ENCODE results near the gene RTKN2.
A peak's percentile ranks its signal among the peaks of the same experiment; 100 is the strongest.
"Not testable (repeated sequence)": the region's sequence is repeated elsewhere in the genome, so short reads cannot be mapped to it uniquely, and the experiment has no call there.

RTKN2 gene

GRCh38 chr10:62242965-62243646 lies 25.5 kb downstream of the RTKN2 start:
- H3K27ac ChIP-seq (replicated peaks) = not testable (repeated sequence)

GRCh38 chr10:62241521-62241920 lies 27.1 kb downstream of the RTKN2 start:
- DNase-seq (ENCODE audit: low read depth in 1 of 2, low spot score in 1 of 2); H3K27ac ChIP-seq (replicated peaks); H3K27me3 ChIP-seq (ENCODE audit: insufficient read depth, poor library complexity, severe bottlenecking); H3K4me3 ChIP-seq (replicated peaks; ENCODE audit: insufficient read depth, low read length): not testable (repeated sequence)

More at GRCh38 chr10:62242965-62243646, 25.5 kb downstream of the RTKN2 start:
- DNase-seq (ENCODE audit: low read depth in 1 of 2, low spot score in 1 of 2) = peak; percentile 68 to 90
- H3K4me3 ChIP-seq (replicated peaks; ENCODE audit: insufficient read depth, low read length) = peak overlapping the region; percentile 7
- TF ChIP-seq POLR2AphosphoS5 (IDR thresholded peaks at IDR 0.05; ENCODE audit: low read depth) (peak; percentile 32; the same call in 1 of the 2 replicates), SPI1 (IDR thresholded peaks at IDR 0.05; ENCODE audit: borderline replicate concordance, low read depth) (peak; percentile 16; the same call in 1 of the 2 replicates)
- not testable (repeated sequence) for H3K27me3 ChIP-seq (ENCODE audit: insufficient read depth, poor library complexity, severe bottlenecking)

GRCh38 chr10:62239994-62240393 lies 28.6 kb downstream of the RTKN2 start:
- TF ChIP-seq REST (IDR thresholded peaks at IDR 0.05; ENCODE audit: insufficient replicate concordance, low read depth) (no peak), CTCF (IDR thresholded peaks at IDR 0.05; ENCODE audit: insufficient read depth, low read length) (no peak), GABPA (IDR thresholded peaks at IDR 0.05; ENCODE audit: low read depth) (no peak), POLR2AphosphoS5 (IDR thresholded peaks at IDR 0.05; ENCODE audit: low read depth) (no peak), SPI1 (IDR thresholded peaks at IDR 0.05; ENCODE audit: borderline replicate concordance, low read depth) (no peak)
- DNase-seq (ENCODE audit: low read depth in 1 of 2, low spot score in 1 of 2) = no peak
- Histone ChIP-seq H3K27me3 (ENCODE audit: insufficient read depth, poor library complexity, severe bottlenecking) (no peaks in the 10 kb centered on the region), H3K4me3 (replicated peaks; ENCODE audit: insufficient read depth, low read length) (no peak overlapping the region), H3K27ac (replicated peaks) (no peak overlapping the region)

- no peaks in the 10 kb centered on the region for H3K27me3 ChIP-seq (ENCODE audit: insufficient read depth, poor library complexity, severe bottlenecking)
- no peak for DNase-seq (ENCODE audit: low read depth in 1 of 2, low spot score in 1 of 2)
- no peak overlapping the region for H3K27ac ChIP-seq (replicated peaks)
- H3K4me3 ChIP-seq (replicated peaks; ENCODE audit: insufficient read depth, low read length) = no peak overlapping the region
- TF ChIP-seq GABPA (IDR thresholded peaks at IDR 0.05; ENCODE audit: low read depth) = no peak
- no peak for TF ChIP-seq POLR2AphosphoS5 (IDR thresholded peaks at IDR 0.05; ENCODE audit: low read depth)
- TF ChIP-seq CTCF (IDR thresholded peaks at IDR 0.05; ENCODE audit: insufficient read depth, low read length) = no peak
- TF ChIP-seq SPI1 (IDR thresholded peaks at IDR 0.05; ENCODE audit: borderline replicate concordance, low read depth) = no peak
- TF ChIP-seq REST (IDR thresholded peaks at IDR 0.05; ENCODE audit: insufficient replicate concordance, low read depth) = no peak
Observed at GRCh38 chr10:62238880-62239279, 29.8 kb downstream of the RTKN2 start.

GRCh38 chr10:62237966-62238365 lies 30.7 kb downstream of the RTKN2 start:
- Histone ChIP-seq H3K4me3 (replicated peaks; ENCODE audit: insufficient read depth, low read length) (no peak overlapping the region), H3K27ac (replicated peaks) (no peak overlapping the region), H3K27me3 (ENCODE audit: insufficient read depth, poor library complexity, severe bottlenecking) (no peaks in the 10 kb centered on the region)
- TF ChIP-seq SPI1 (IDR thresholded peaks at IDR 0.05; ENCODE audit: borderline replicate concordance, low read depth) (no peak), REST (IDR thresholded peaks at IDR 0.05; ENCODE audit: insufficient replicate concordance, low read depth) (no peak), GABPA (IDR thresholded peaks at IDR 0.05; ENCODE audit: low read depth) (no peak), POLR2AphosphoS5 (IDR thresholded peaks at IDR 0.05; ENCODE audit: low read depth) (no peak), CTCF (IDR thresholded peaks at IDR 0.05; ENCODE audit: insufficient read depth, low read length) (no peak)
- DNase-seq (ENCODE audit: low read depth in 1 of 2, low spot score in 1 of 2) = no peak

Data from HL-60 (cell line).